GM18499 (cell line): ENCODE results near the gene WSCD1.

Experiments
- ATAC-seq: cut with Tn5 transposase; IDR thresholded peaks from one replicate; pipeline ENCODE4 v1.9.1; 2021; ENCODE audit warnings: moderate number of reproducible peaks; ENCODE audit not compliant: insufficient read depth, unreplicated experiment

WSCD1 gene

GRCh38 chr17:6145946-6146345 lies 75.8 kb downstream of the WSCD1 start:
- no peak for ATAC-seq

GRCh38 chr17:6147042-6147441 lies 76.9 kb downstream of the WSCD1 start:
- ATAC-seq: no peak

DNA sequence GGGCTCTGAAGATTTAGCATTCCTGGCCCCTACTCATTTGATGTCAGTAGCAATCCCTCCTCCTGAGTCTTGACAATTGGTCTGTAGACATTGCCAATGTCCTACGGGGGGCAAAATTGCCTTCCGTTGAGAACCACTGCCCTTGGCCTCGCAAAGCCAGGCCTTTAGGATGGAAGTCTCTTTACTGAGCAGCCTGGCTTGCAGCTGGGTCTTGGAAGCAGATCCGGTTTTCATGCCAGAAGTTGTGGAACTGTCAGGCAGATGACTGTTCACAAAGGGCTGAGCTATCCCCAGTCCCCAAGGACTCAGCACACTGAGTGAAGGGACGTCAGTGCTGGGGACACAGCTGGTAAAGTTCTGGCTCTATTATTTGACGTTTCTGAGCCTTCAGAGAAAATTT lies 83.2 kb downstream of the WSCD1 start:
- no peak for ATAC-seq

GRCh38 chr17:6157716-6158115 lies 87.5 kb downstream of the WSCD1 start:
- no peak for ATAC-seq

- no peak for ATAC-seq
Observed at GRCh38 chr17:6159541-6160231, 89.5 kb downstream of the WSCD1 start.

DNA sequence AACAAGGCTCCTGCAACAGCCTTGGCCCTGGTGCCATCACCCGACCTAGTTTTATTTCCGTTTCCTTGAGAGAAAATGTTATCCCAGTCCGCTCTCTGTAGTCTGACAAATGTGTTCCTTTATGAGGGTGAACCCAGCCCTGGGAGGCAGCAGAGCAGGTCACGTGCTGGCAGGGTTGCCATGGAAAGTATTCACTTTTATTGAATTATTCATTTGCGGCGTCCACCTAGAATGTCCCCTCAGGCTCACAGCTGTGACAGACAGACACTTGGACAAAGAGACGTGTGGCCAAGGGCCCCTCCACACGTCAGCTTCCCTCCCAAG lies 90.0 kb downstream of the WSCD1 start:
- no peak for ATAC-seq

GRCh38 chr17:6160911-6161855 lies 91.0 kb downstream of the WSCD1 start:
- no peak for ATAC-seq

DNA sequence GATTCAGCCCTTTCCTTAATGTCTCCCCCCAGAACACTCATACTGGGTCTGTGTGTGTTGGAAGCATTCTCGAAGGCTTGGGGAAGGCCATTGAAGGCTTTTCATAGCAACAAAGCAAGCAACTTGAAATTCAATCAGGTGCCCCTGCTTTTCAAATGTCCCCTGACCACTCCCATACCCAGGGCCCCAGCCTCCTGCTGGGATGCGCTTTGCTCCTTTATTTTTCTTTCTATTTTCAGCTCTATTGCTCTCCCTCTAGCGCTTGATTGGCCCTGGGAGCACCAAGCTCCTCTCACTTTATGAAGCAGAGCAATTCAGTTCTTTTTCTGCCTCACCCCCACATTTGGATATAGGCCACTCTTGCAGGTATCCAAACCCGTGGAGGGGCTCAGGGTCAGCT lies 92.0 kb downstream of the WSCD1 start:
- no peak for ATAC-seq

DNA sequence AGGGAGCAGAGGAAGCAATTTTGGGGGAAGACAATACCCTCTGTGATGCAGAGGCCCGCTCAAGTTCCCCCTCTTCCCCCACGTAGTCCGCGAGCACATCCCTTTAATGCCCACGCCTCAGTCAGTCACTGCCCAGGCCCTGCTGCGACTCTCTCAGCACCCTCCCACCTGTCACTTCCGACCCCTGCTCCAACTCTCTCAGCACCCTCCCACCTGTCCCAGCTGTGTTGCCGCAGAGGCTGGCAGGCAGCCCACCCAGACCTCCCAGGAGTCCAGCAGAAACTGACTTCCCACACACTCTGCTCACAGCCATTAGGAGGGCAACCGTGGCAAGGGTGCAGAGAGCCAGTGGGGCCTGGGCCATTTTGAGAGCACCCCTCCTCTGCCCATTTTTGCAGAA lies 92.7 kb downstream of the WSCD1 start:
- no peak for ATAC-seq

DNA sequence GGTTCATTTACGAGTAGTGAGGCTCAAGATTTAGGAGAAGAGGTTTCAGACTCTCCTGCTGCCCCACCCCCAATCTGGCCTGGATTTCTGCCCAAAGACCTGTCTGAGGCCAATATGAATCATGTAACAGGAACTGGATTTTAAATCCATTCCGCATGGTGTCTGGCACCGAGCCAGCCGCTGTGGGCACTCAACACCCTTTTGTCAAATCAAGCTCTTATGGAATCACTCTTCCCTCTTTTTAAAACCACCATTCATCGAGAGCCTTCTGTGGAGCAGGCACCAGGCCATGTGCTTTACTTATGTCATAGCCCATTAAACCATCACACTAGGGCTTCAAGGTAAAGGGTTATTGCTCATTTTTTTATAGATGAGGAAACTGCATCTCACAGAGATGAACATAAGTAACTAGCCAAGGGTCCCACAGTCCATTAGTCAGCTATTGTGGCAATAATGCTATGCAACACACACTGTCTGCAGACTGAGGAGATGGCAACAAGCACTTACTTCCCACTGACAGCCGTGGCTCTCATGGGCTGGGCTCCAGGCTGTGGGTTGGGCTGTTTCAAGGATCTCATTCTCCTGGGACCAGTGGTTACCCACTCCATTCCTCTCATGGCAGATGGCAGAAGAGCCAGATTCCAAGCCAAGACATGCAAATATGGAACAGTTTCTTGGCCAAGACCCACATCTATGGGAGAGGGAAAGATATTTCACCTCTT lies 93.6 kb downstream of the WSCD1 start:
- no peak for ATAC-seq

GRCh38 chr17:6164996-6165395 lies 94.8 kb downstream of the WSCD1 start:
- no peak for ATAC-seq

GRCh38 chr17:6165806-6166205 lies 95.6 kb downstream of the WSCD1 start:
- no peak for ATAC-seq

DNA sequence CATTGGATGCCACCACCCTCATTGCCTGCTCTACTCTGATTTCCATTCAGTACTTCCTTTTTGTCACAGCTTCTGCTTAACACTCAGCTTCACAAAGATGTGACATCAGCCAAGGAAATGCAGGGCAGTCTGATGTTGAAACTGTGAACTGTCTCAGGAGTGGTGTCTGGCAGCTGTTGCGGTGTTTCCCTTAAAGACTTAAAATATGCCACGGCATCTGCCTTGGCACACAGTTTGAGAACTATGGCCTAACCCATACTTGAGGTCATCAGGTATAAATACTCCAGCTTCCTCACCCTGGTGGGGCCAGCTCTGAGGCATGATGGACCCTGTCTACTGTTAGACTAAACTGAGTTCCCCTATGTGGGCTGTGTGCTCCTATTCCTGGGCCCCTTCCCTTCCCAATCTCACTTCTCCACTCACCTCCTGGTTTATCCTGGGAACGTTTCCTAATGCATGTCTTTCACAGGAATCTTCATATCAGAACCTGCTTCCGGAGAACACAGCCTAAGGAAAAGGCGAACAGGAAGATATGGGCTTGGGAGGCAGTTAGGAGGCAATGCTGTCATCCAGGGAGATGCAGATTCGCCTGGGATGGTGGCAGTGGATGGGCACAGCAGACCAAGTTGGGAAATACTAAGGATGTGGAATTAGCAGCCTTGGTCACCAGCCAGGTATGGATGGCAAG lies 96.5 kb downstream of the WSCD1 start:
- no peak for ATAC-seq

- no peak for ATAC-seq
Observed at GRCh38 chr17:6168296-6168695, 98.1 kb downstream of the WSCD1 start.

- no peak for ATAC-seq
Observed at GRCh38 chr17:6170349-6170748, 100.2 kb downstream of the WSCD1 start.

DNA sequence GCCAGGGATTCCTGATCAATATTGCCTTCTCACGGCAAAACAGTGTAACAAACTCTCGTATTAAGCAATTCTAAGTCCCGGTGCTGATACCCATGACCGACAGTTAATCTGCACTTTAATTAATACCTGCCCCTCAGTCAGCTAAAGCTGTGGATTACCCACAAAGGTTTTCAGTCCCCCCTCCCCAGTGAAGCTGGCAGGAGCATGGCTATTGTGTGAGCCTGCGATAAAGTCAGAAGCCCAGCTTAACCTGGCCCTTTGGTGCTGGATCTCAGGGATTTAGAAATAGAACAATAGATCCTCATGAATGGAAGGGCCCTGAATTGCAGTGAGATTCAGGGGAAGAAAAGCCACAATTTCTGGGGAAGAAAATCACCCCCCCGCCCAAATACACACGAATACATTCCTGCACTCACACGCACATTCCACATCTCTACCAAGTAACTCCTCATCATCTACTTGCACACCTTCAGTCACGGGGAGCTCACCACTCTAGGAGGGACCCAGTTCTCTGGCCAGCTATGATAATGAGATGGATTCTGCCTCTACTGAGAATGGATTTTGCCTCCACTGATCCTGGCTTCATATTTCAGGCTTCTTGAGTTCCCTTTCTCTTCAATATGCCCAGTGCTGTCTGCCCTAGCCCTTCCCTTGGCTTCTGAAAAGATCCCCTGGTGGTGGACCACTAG lies 102.6 kb downstream of the WSCD1 start:
- ATAC-seq: no peak

GRCh38 chr17:6173653-6174052 lies 103.5 kb downstream of the WSCD1 start:
- no peak for ATAC-seq
